Measurements from ENCODE around the gene PSMC5.

- TF ChIP-seq CTCF (IDR thresholded peaks at IDR 0.05) (no peak), POLR2A (IDR thresholded peaks at IDR 0.05) (no peak)
These were observed 8.1 kb upstream of the PSMC5 start for GRCh38 chr17:63819131-63819530.

Measured in ovary (tissue), 3 donors.